HCT116 (cell line): ENCODE data around the gene TPR. TPM values are rescaled to one million over a fixed set of nuclear protein-coding genes. Genes with fewer than 3 reads are reported as not detected.

ENCODE experiments used
- ATAC-seq: fragments of 200-7000 bp; cut with Tn5 transposase; 2 replicates; pipeline ENCODE4 v1.9.1; 2020; ENCODE audit warnings: mild to moderate bottlenecking, moderate library complexity
- BruUV-seq: library from RNA; stranded (reverse); fragments of 400-500 nt; replicated peaks from 2 replicates; lab custom pipeline; 2021; lab: Mats Ljungman, UMichigan
- CTCF ChIA-PET: fragments of 300-600 bp; sonication (Branson Sonifier 250); formaldehyde crosslinking; loops from one replicate; lab custom pipeline; 2021; ENCODE audit warnings: antibody characterized with exemption; lab: Charles Lee
- POLR2A ChIA-PET: fragments of 300-600, 350-600 bp; sonication (Branson Sonifier 250); formaldehyde crosslinking; loops from one replicate; lab custom pipeline; 2021; ENCODE audit warnings: antibody characterized with exemption; lab: Charles Lee
- RAD21 ChIA-PET, 2 experiments: fragments of 300-600 bp; sonication (Branson Sonifier 250); formaldehyde crosslinking; loops; one replicate each; lab custom pipeline; 2023; ENCODE audit warnings: low total read pairs in 2 of 2; ENCODE audit not compliant: uncharacterized antibody in 2 of 2, unreplicated experiment in 2 of 2, low non-redundant PET in 1 of 2; lab: Charles Lee
- DNase-seq: peaks from one replicate; pipeline ENCODE4 v3.0.0-alpha.2; 2010; ENCODE audit warnings: low read depth, low spot score
- H2AFZ ChIP-seq: fragments of 200-600 bp; shearing (Covaris generic), sonication (generic); 2 replicates; pipeline ENCODE4 v1.6.1; 2017; ENCODE audit warnings: low read depth, mixed run types, mixed read lengths, antibody characterized with exemption, low read length; ENCODE audit not compliant: poor library complexity, severe bottlenecking
- H3K27ac ChIP-seq: 2 replicates; pipeline ENCODE4 v1.5.1; 2012; ENCODE audit warnings: low read depth, low read length
- H3K27me3 ChIP-seq: fragments of 200-600 bp; sonication (generic); 2 replicates; pipeline ENCODE4 v1.6.1; 2016; ENCODE audit warnings: mixed run types, low read length, mixed read lengths; ENCODE audit not compliant: insufficient read depth
- H3K36me3 ChIP-seq, 2 experiments: fragments of 200-500 bp in 1 of 2; fragments of 200-600 bp in 1 of 2; sonication (Bioruptor generic) in 1 of 2; sonication (generic) in 1 of 2; 2 replicates each; pipeline versions ENCODE4 v1.5.1 to v1.6.1; 2014 to 2016; ENCODE audit warnings: low read length in 2 of 2, inconsistent platforms in 1 of 2, mixed read lengths in 1 of 2, mixed run types in 1 of 2; ENCODE audit not compliant: insufficient read depth in 2 of 2, control insufficient read depth in 1 of 2
- H3K4me1 ChIP-seq, 2 experiments: fragments of 200-600 bp in 1 of 2; sonication (generic) in 1 of 2; 2 replicates each; pipeline versions ENCODE4 v1.5.1 to v1.6.1; 2012 to 2017; ENCODE audit warnings: low read length in 2 of 2, inconsistent platforms in 1 of 2, mild to moderate bottlenecking in 1 of 2, mixed read lengths in 1 of 2, mixed run types in 1 of 2, moderate library complexity in 1 of 2; ENCODE audit not compliant: insufficient read depth in 2 of 2, control insufficient read depth in 1 of 2
- H3K4me2 ChIP-seq: fragments of 200-600 bp; sonication (generic); 2 replicates; pipeline ENCODE4 v1.6.1; 2017; ENCODE audit warnings: mixed run types, low read length, mixed read lengths
- H3K4me3 ChIP-seq, 2 experiments: fragments of 200-600 bp in 1 of 2; sonication (generic) in 1 of 2; replicated peaks in 1 of 2; 2 replicates each; pipeline ENCODE4 v1.5.1; 2011 to 2016; ENCODE audit warnings: low read length in 2 of 2, control low read depth in 1 of 2, low read depth in 1 of 2, mild to moderate bottlenecking in 1 of 2, mixed read lengths in 1 of 2, mixed run types in 1 of 2
- H3K79me2 ChIP-seq: fragments of 200-600 bp; sonication (generic); 2 replicates; pipeline ENCODE4 v1.6.1; 2017; ENCODE audit warnings: mild to moderate bottlenecking, mixed run types, low read length, moderate library complexity, mixed read lengths; ENCODE audit not compliant: insufficient read depth
- H3K9ac ChIP-seq: fragments of 200-600 bp; sonication (generic); 2 replicates; pipeline ENCODE4 v1.6.1; 2016; ENCODE audit warnings: low read length, mixed read lengths
- H3K9me2 ChIP-seq: fragments of 200-600 bp; sonication (generic), shearing (Covaris generic); 2 replicates; pipeline ENCODE4 v1.6.1; 2017; ENCODE audit warnings: mixed run types, mild to moderate bottlenecking, moderate library complexity; ENCODE audit not compliant: insufficient read depth
- H3K9me3 ChIP-seq, 2 experiments: fragments of 200-500 bp in 1 of 2; fragments of 200-600 bp in 1 of 2; sonication (Bioruptor generic) in 1 of 2; sonication (generic) in 1 of 2; 2 replicates each; pipeline ENCODE4 v1.6.1; 2014 to 2017; ENCODE audit warnings: low read length in 2 of 2, mixed read lengths in 2 of 2, inconsistent platforms in 1 of 2, low read depth in 1 of 2, mild to moderate bottlenecking in 1 of 2, mixed run types in 1 of 2, moderate library complexity in 1 of 2; ENCODE audit not compliant: control insufficient read depth in 1 of 2, insufficient read depth in 1 of 2
- H4K20me1 ChIP-seq: fragments of 200-600 bp; sonication (generic), shearing (Covaris generic); 2 replicates; pipeline ENCODE4 v1.6.1; 2017; ENCODE audit warnings: mixed run types, mild to moderate bottlenecking, moderate library complexity; ENCODE audit not compliant: insufficient read depth
- EGR1 ChIP-seq: IDR thresholded peaks from 2 replicates; pipeline ENCODE4 v1.6.1; 2012; ENCODE audit warnings: low read depth
- ELF1 ChIP-seq: IDR thresholded peaks from 2 replicates; pipeline ENCODE4 v1.6.1; 2012; ENCODE audit warnings: low read depth, borderline replicate concordance
- EZH2phosphoT487 ChIP-seq: fragments of 200-600 bp; IDR thresholded peaks from 2 replicates; pipeline ENCODE4 v1.6.1; 2018; ENCODE audit warnings: antibody characterized with exemption, borderline replicate concordance
- FOSL1 ChIP-seq: IDR thresholded peaks from 2 replicates; pipeline ENCODE4 v1.6.1; 2012; ENCODE audit warnings: low read depth
- JUND ChIP-seq: IDR thresholded peaks from 2 replicates; pipeline ENCODE4 v1.6.1; 2012
- POLR2AphosphoS5 ChIP-seq: IDR thresholded peaks from 2 replicates; pipeline ENCODE4 v1.6.1; 2011; ENCODE audit warnings: mild to moderate bottlenecking, low read depth, low read length, moderate library complexity
- RAD21 ChIP-seq: IDR thresholded peaks from 2 replicates; pipeline ENCODE4 v1.6.1; 2012; ENCODE audit warnings: low read depth, mild to moderate bottlenecking
- SP1 ChIP-seq: IDR thresholded peaks from 2 replicates; pipeline ENCODE4 v1.6.1; 2012; ENCODE audit warnings: low read depth
- ZNF274 ChIP-seq: fragments of 200-500 bp; sonication (Bioruptor generic); IDR thresholded peaks from 2 replicates; pipeline ENCODE4 v1.6.1; 2014; ENCODE audit warnings: mild to moderate bottlenecking, low read depth, low read length, inconsistent platforms
- intact Hi-C: fragments of 100-400 bp; cut with micrococcal nuclease; formaldehyde crosslinking; loops from 2 replicates; pipeline ENCODE4 v1.10.0; 2022
- total RNA-seq: library from RNA; stranded (reverse); gene quantifications from one replicate; pipeline ENCODE4 v1.2.1, GENCODE V29; 2021; ENCODE audit not compliant: unreplicated experiment
- TF ChIP-seq, protein P1 (sequence below): IDR thresholded peaks from 2 replicates; pipeline ENCODE4 v1.6.1; 2012
- TF ChIP-seq, protein P2 (sequence below), 3 experiments: fragments of 200-600 bp in 1 of 3; sonication (generic) in 1 of 3; IDR thresholded peaks in 2 of 3; conservative IDR thresholded peaks in 1 of 3; 2 replicates each; pipeline ENCODE4 v1.5.1; 2012 to 2017; ENCODE audit warnings: low read depth in 2 of 3, low read length in 2 of 3, antibody characterized with exemption in 1 of 3, borderline replicate concordance in 1 of 3, control low read depth in 1 of 3, mild to moderate bottlenecking in 1 of 3, mixed read lengths in 1 of 3, mixed run types in 1 of 3, moderate library complexity in 1 of 3; ENCODE audit not compliant: insufficient read depth in 1 of 3

The TPR gene
- total RNA-seq, 1 experiment from 2014 or later, result 131 TPM

DNA sequence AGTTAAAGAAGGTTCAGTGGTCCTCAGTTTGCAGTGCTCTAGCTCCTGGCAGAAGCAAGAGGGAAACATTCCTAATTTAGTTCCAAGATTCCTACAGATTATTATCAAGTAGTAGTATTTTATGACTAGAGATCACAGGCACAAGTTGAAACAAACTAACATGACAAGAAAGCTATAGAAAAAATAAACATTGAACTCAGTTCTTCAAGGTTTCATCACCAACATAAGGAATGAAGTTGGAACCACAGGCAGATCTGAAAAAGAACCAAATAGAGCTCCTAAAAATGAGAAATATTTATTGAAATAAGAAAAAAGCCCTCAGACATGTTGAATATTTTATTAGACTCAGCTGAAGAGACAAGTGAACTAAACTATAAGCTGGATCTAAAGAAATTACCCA lies 45.3 kb upstream of the TPR start:
- Histone ChIP-seq H3K4me2 (no peak overlapping the region), H3K36me3 (peaks cover 7 to 10% of the 10 kb centered on the region in 2 experiments; a peak in 2 of 4 replicates), H4K20me1 (no peaks in the 10 kb centered on the region), H3K4me1 (no peaks in the 10 kb centered on the region), H3K27ac (no peak overlapping the region), H2AFZ (no peak overlapping the region), H3K79me2 (no peaks in the 10 kb centered on the region), H3K9me3 (no peaks in the 10 kb centered on the region), H3K9me2 (no peaks in the 10 kb centered on the region), H3K27me3 (no peaks in the 10 kb centered on the region), H3K9ac (no peak overlapping the region)
- no peak for ATAC-seq
- intact Hi-C loops, result no loop called here
- DNase-seq, result no peak
- POLR2A ChIA-PET, result no interaction called here
- RAD21 ChIA-PET, result no interaction called here
- BruUV-seq, result no TSS peak
- CTCF ChIA-PET, result no interaction called here
- TF ChIP-seq EGR1, result no peak
- TF ChIP-seq, all 23 proteins: peak for 0
- H3K4me3 ChIP-seq, result no peak overlapping the region

DNA sequence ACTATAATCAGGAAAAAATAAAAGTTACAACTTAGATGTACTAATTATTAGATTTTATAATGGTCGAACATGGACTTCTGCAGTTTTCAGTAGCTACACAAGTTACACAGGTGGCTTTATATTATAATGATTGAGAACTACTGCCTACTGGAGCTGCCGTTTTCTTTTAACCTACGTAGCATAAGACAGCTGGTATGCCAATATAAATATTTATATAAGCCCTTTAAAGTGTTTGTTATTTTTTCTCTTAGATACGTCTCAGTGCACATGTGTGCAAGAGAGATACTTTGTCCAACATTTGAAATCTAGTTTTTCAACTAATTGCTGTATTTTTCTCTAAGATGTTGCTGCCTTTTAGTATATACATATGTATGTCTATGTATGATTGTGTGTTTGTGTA lies 43.5 kb upstream of the TPR start:
- Histone ChIP-seq H4K20me1 (no peaks in the 10 kb centered on the region), H3K36me3 (peaks cover 10 to 12% of the 10 kb centered on the region in 2 experiments; a peak in 3 of 4 replicates), H3K9me3 (no peaks in the 10 kb centered on the region), H3K27me3 (no peaks in the 10 kb centered on the region), H3K27ac (no peak overlapping the region), H3K79me2 (no peaks in the 10 kb centered on the region), H3K9ac (no peak overlapping the region), H3K4me1 (no peaks in the 10 kb centered on the region), H3K9me2 (no peaks in the 10 kb centered on the region), H3K4me2 (no peak overlapping the region), H3K4me3 (no peak overlapping the region), H2AFZ (no peak overlapping the region)
- ATAC-seq (no peak), DNase-seq (no peak)
- TF ChIP-seq ZNF274 (no peak), POLR2AphosphoS5 (no peak), FOSL1 (no peak), EZH2phosphoT487 (no peak), RAD21 (no peak), ELF1 (no peak), SP1 (no peak), JUND (no peak)
- TF ChIP-seq, protein P1, sequence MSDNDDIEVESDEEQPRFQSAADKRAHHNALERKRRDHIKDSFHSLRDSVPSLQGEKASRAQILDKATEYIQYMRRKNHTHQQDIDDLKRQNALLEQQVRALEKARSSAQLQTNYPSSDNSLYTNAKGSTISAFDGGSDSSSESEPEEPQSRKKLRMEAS, result no peak
- TF ChIP-seq, protein P2, sequence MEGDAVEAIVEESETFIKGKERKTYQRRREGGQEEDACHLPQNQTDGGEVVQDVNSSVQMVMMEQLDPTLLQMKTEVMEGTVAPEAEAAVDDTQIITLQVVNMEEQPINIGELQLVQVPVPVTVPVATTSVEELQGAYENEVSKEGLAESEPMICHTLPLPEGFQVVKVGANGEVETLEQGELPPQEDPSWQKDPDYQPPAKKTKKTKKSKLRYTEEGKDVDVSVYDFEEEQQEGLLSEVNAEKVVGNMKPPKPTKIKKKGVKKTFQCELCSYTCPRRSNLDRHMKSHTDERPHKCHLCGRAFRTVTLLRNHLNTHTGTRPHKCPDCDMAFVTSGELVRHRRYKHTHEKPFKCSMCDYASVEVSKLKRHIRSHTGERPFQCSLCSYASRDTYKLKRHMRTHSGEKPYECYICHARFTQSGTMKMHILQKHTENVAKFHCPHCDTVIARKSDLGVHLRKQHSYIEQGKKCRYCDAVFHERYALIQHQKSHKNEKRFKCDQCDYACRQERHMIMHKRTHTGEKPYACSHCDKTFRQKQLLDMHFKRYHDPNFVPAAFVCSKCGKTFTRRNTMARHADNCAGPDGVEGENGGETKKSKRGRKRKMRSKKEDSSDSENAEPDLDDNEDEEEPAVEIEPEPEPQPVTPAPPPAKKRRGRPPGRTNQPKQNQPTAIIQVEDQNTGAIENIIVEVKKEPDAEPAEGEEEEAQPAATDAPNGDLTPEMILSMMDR (IDR thresholded peaks at IDR 0.05 in 2 of 3, conservative IDR thresholded peaks at IDR 0.05 in 1 of 3; ENCODE audit: borderline replicate concordance in 1 of 3, insufficient read depth in 1 of 3, low read depth in 2 of 3, low read length in 2 of 3), result no peak
- intact Hi-C loops, result no loop called here
- CTCF ChIA-PET, result no interaction called here
- POLR2A ChIA-PET, result interaction anchor here (1.4 kb wide), 1 partner anchor 9 kb away, joined by 3 read pairs; no protein-coding TSS in a partner anchor
- no TSS peak for BruUV-seq
- RAD21 ChIA-PET, result no interaction called here
